ENCODE results near the gene DDR2.

Gene DDR2

GRCh38 chr1:162691999-162692575, 59.8 kb downstream of the DDR2 start:
- H3K4me3 Mint-ChIP-seq = no peak overlapping the region
- no peak overlapping the region for H3K27ac Mint-ChIP-seq
- H3K27me3 Mint-ChIP-seq = peaks cover 7% of the 10 kb centered on the region
- no peaks in the 10 kb centered on the region for H3K4me1 Mint-ChIP-seq (ENCODE audit: low read depth)
- H3K9me3 Mint-ChIP-seq (ENCODE audit: low read depth) = no peaks in the 10 kb centered on the region
- H3K36me3 Mint-ChIP-seq = no peaks in the 10 kb centered on the region

- Mint-ChIP-seq H3K36me3 (no peaks in the 10 kb centered on the region), H3K9me3 (ENCODE audit: low read depth) (no peaks in the 10 kb centered on the region), H3K4me3 (no peak overlapping the region)
These were observed 62.6 kb downstream of the DDR2 start for GRCh38 chr1:162694911-162695310.

DNA sequence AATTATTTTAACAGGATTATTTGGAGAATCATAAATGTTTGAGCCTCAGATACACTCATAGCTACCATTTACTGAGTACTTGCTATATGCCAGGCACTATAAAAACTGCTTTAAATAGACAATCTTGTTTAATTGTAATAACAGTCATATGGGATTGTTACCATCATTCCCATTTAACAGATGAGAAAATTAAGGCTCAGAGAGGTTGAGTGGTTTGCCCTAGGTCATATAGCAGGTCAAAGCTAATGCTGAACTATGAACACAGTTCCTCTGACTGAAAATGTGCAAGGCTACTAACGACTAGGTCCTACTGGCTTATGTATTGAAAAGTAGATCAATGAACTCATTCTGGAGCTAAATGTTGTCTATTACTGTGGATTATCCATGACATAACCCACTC, 63.4 kb downstream of the DDR2 start:
- H3K27me3 Mint-ChIP-seq = peaks cover 5% of the 10 kb centered on the region
- no peaks in the 10 kb centered on the region for H3K4me1 Mint-ChIP-seq (ENCODE audit: low read depth)
- no peaks in the 10 kb centered on the region for H3K36me3 Mint-ChIP-seq
- H3K4me3 Mint-ChIP-seq = no peak overlapping the region
- H3K27ac Mint-ChIP-seq = no peak overlapping the region
- H3K9me3 Mint-ChIP-seq (ENCODE audit: low read depth) = no peaks in the 10 kb centered on the region

More at GRCh38 chr1:162694911-162695310, 62.6 kb downstream of the DDR2 start:
- Mint-ChIP-seq H3K27me3 (peaks cover 5% of the 10 kb centered on the region), H3K27ac (no peak overlapping the region), H3K4me1 (ENCODE audit: low read depth) (no peaks in the 10 kb centered on the region)

DNA sequence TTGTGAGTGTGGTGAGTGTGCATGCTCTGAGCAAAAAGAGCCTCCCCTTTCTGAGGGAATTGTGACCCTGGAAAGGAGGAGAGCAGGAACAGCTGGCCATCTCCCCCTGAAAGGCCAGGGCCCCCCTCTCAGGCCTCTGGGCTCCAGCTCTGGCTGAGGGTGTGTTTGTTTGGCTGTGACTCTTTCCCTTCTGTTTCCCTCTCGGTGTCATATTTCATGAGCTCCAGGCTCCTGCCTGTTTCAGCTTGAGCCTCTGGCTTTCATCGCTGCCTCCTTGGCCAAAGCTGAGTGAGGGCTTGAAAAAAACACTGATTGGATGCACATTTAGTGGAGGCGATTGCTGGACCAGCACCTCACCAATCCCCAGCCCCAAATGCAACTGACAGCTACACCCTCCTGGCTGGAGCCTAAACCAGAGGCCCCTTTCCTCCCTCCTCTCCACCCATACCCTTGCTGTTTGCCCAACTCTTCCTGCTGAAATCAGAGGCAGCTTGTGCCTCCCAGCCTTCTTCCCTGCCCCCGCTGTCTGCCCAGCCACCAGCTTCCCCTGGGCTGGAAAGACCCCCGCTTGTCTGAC, 64.1 kb downstream of the DDR2 start:
- Mint-ChIP-seq H3K4me1 (ENCODE audit: low read depth) (no peaks in the 10 kb centered on the region), H3K9me3 (ENCODE audit: low read depth) (no peaks in the 10 kb centered on the region), H3K4me3 (no peak overlapping the region), H3K27ac (no peak overlapping the region), H3K27me3 (peaks cover 5% of the 10 kb centered on the region), H3K36me3 (no peaks in the 10 kb centered on the region)

- H3K27me3 Mint-ChIP-seq = peaks cover 5% of the 10 kb centered on the region
- H3K9me3 Mint-ChIP-seq (ENCODE audit: low read depth) = no peaks in the 10 kb centered on the region
- H3K36me3 Mint-ChIP-seq = no peaks in the 10 kb centered on the region
- no peaks in the 10 kb centered on the region for H3K4me1 Mint-ChIP-seq (ENCODE audit: low read depth)
- H3K27ac Mint-ChIP-seq = no peak overlapping the region
- H3K4me3 Mint-ChIP-seq = no peak overlapping the region
These were observed 65.1 kb downstream of the DDR2 start for GRCh38 chr1:162697140-162697895.

- H3K4me3 Mint-ChIP-seq = no peak overlapping the region
- H3K36me3 Mint-ChIP-seq = no peaks in the 10 kb centered on the region
- peaks cover under 1% of the 10 kb centered on the region for H3K27me3 Mint-ChIP-seq
- H3K9me3 Mint-ChIP-seq (ENCODE audit: low read depth) = no peaks in the 10 kb centered on the region
- no peak overlapping the region for H3K27ac Mint-ChIP-seq
- no peaks in the 10 kb centered on the region for H3K4me1 Mint-ChIP-seq (ENCODE audit: low read depth)
These were observed 67.1 kb downstream of the DDR2 start for GRCh38 chr1:162699366-162699765.

- Mint-ChIP-seq H3K27ac (no peak overlapping the region), H3K36me3 (no peaks in the 10 kb centered on the region), H3K4me1 (ENCODE audit: low read depth) (no peaks in the 10 kb centered on the region), H3K9me3 (ENCODE audit: low read depth) (no peaks in the 10 kb centered on the region), H3K27me3 (no peaks in the 10 kb centered on the region), H3K4me3 (no peak overlapping the region)
These were observed 67.9 kb downstream of the DDR2 start for GRCh38 chr1:162700131-162700530.

DNA sequence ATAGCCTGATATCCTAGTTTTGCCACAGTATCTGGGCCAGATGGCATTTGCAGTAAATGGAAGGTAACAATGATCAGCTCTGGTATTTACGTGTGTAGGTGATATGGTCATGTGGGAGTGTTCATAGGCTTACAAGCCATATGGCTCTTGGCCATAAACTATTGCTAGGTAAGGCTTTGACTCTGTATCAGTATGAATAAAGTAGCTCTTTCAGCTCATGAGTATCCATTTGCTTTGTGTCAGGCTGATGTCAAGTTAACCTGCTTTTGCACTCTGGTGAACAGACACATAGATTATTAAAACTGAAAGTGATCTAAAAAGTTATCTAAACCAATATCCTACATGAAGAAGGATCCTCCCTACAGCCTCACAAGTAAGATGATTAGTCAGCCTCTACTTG, 69.0 kb downstream of the DDR2 start:
- Mint-ChIP-seq H3K27ac (no peak overlapping the region), H3K4me1 (ENCODE audit: low read depth) (no peaks in the 10 kb centered on the region), H3K27me3 (no peaks in the 10 kb centered on the region), H3K36me3 (no peaks in the 10 kb centered on the region), H3K9me3 (ENCODE audit: low read depth) (no peaks in the 10 kb centered on the region), H3K4me3 (no peak overlapping the region)

GRCh38 chr1:162702628-162703027, 70.4 kb downstream of the DDR2 start:
- Mint-ChIP-seq H3K4me3 (no peak overlapping the region), H3K27me3 (no peaks in the 10 kb centered on the region), H3K36me3 (no peaks in the 10 kb centered on the region), H3K4me1 (ENCODE audit: low read depth) (no peaks in the 10 kb centered on the region), H3K9me3 (ENCODE audit: low read depth) (no peaks in the 10 kb centered on the region), H3K27ac (no peak overlapping the region)

DNA sequence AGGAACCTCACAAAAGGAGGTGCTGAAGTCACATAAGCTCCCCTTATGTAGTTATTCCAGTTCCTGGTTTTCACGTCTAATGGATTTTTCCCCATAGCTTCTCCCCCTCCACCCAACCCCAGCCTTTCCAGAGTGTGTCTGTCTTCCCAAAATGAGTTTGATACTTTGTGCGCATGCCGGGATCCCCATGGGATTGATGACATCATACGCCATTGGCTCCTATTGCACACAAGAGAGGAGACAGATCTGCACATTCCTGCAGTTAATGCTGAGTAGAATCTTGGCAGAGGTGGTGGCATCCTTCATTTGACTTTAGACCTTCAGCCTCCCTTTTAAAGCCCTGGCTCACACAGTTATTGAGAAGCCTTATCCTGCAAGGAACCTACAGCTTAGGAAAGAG, 71.4 kb downstream of the DDR2 start:
- H3K9me3 Mint-ChIP-seq (ENCODE audit: low read depth) = no peaks in the 10 kb centered on the region
- H3K4me1 Mint-ChIP-seq (ENCODE audit: low read depth) = no peaks in the 10 kb centered on the region
- no peaks in the 10 kb centered on the region for H3K27me3 Mint-ChIP-seq
- no peaks in the 10 kb centered on the region for H3K36me3 Mint-ChIP-seq
- H3K27ac Mint-ChIP-seq = no peak overlapping the region
- no peak overlapping the region for H3K4me3 Mint-ChIP-seq

DNA sequence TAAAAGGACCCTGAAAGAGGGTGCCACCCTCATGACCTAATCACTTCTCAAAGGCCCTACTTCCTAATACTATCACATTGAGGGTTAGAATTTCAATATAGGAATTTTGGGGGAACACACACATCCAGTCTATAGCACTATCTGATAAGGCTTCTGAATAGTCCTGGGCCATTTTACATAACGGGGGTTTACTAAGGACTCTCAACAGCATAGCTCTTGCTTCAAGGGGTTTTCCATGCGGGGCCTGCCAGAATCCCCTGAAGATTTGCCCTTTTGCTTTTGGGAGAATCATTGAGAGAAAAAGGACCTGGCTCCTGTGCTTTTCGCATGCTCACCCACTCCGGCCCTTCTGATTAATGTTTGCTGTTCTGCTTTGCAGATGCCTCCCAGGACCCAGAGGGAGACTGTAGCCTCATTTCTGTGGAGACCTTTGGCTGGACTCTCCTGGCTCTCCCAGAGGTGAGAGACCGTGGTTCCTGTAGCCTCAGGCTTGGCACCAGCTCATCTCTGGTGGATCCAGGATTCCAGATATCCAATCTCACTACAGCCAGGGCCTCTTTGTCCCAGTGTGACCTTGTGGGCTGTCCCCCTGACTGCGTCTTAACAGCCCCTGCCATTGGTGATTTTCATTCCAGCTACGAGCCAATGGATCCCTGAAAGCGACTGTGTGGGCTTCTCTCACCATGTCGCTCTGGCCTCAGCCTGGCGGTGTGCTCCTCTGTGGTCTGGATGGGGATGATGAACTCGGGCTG, 72.6 kb downstream of the DDR2 start:
- H3K36me3 Mint-ChIP-seq = no peaks in the 10 kb centered on the region
- H3K4me3 Mint-ChIP-seq = no peak overlapping the region
- no peaks in the 10 kb centered on the region for H3K27me3 Mint-ChIP-seq
- H3K27ac Mint-ChIP-seq = no peak overlapping the region
- H3K4me1 Mint-ChIP-seq (ENCODE audit: low read depth) = no peaks in the 10 kb centered on the region
- H3K9me3 Mint-ChIP-seq (ENCODE audit: low read depth) = no peaks in the 10 kb centered on the region

GRCh38 chr1:162706003-162706402, 73.7 kb downstream of the DDR2 start:
- Mint-ChIP-seq H3K9me3 (ENCODE audit: low read depth) (no peaks in the 10 kb centered on the region), H3K4me3 (no peak overlapping the region), H3K36me3 (no peaks in the 10 kb centered on the region), H3K27me3 (no peaks in the 10 kb centered on the region), H3K4me1 (ENCODE audit: low read depth) (no peaks in the 10 kb centered on the region), H3K27ac (no peak overlapping the region)

DNA sequence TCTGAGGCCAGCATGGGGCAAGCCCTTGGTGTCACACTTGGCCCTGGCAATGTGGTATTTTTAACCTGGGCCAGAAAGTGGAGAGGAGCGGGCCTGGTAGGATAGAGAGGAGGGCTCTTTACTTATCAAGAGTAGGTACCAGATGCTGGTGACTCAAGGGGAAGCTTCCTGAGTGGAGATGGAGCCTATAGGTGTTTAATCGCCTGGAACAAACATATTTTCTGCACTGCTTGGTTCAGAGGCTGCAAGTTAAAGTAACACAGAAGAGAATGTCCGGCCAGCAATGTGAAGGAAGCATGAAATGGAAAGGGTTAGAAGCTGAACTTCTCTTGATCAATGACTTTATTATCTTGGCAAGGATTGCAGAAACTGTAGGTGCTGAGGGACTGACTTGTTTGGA, 74.3 kb downstream of the DDR2 start:
- no peaks in the 10 kb centered on the region for H3K36me3 Mint-ChIP-seq
- no peaks in the 10 kb centered on the region for H3K9me3 Mint-ChIP-seq (ENCODE audit: low read depth)
- no peaks in the 10 kb centered on the region for H3K27me3 Mint-ChIP-seq
- no peaks in the 10 kb centered on the region for H3K4me1 Mint-ChIP-seq (ENCODE audit: low read depth)
- H3K27ac Mint-ChIP-seq = no peak overlapping the region
- H3K4me3 Mint-ChIP-seq = no peak overlapping the region

DNA sequence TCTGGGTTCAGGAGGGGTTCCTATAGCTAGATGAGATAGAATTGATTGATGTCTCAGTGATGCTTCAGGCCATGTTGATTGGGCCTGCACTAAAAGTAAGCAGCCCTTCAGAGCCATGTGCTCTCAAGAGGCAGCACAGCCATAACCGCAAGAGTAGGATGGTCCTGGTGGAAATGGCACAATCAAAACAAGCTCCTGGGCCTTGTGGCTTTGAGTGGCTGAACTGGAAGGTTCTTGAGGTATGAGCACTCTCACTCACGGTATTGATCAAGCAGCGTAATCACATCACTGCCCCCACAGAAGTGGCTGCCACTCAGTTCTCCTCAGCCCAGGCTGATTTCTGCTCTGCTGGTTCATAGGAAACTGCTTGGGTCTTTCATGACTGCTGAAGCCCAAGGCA, 76.0 kb downstream of the DDR2 start:
- Mint-ChIP-seq H3K4me1 (ENCODE audit: low read depth) (no peaks in the 10 kb centered on the region), H3K4me3 (no peak overlapping the region)

GRCh38 chr1:162709132-162709860, 77.0 kb downstream of the DDR2 start:
- no peaks in the 10 kb centered on the region for H3K9me3 Mint-ChIP-seq (ENCODE audit: low read depth)
- no peak overlapping the region for H3K27ac Mint-ChIP-seq
- no peaks in the 10 kb centered on the region for H3K4me1 Mint-ChIP-seq (ENCODE audit: low read depth)
- H3K27me3 Mint-ChIP-seq = no peaks in the 10 kb centered on the region
- no peak overlapping the region for H3K4me3 Mint-ChIP-seq
- no peaks in the 10 kb centered on the region for H3K36me3 Mint-ChIP-seq

More for the DNA sequence above, 76.0 kb downstream of the DDR2 start:
- Mint-ChIP-seq H3K36me3 (no peaks in the 10 kb centered on the region), H3K27ac (no peak overlapping the region), H3K9me3 (ENCODE audit: low read depth) (no peaks in the 10 kb centered on the region), H3K27me3 (no peaks in the 10 kb centered on the region)

Data from activated naive CD8-positive, alpha-beta T cell (primary cell).